IMR-90 (cell line): ENCODE measurements around the gene MEGF11.

Experiments
- CEBPB ChIP-seq: IDR thresholded peaks from 2 replicates; pipeline ENCODE4 v1.6.1; 2012; ENCODE audit warnings: low read depth, low read length, improper control_type of control experiment
- ELK1 ChIP-seq: fragments of 150-350 bp; IDR thresholded peaks from 2 replicates; pipeline ENCODE4 v1.6.1; 2016; ENCODE audit warnings: low read depth, mild to moderate bottlenecking, low read length, moderate library complexity, borderline replicate concordance
- POLR2A ChIP-seq: IDR thresholded peaks from 2 replicates; pipeline ENCODE4 v1.6.1; 2012; ENCODE audit warnings: mild to moderate bottlenecking, low read depth, low read length
- TF ChIP-seq, protein P1 (sequence below): conservative IDR thresholded peaks from 2 replicates; pipeline ENCODE4 v1.5.1; 2012; ENCODE audit warnings: mild to moderate bottlenecking, low read depth, low read length, improper control_type of control experiment

DNA sequence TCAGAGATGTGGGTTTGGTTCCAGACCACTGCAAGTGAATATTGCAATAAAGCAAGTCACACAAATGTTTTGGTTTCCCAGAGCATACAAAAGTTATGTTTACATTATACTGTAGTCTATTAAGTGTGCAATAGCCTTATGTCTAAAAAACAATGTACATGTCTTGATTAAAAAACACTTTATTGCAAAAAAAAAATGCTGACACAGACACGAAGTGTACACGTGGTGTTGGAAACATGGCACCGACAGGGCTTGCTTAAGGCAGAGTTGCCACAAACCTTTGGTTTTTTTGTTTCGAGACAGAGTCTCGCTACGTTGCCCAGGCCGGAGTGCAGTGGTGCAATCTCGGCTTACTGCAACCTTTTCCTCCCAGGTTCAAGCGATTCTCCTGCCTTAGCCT, 334.2 kb downstream of the MEGF11 start:
- TF ChIP-seq POLR2A = no peak
- TF ChIP-seq ELK1 = no peak
- no peak for TF ChIP-seq CEBPB
- TF ChIP-seq, protein P1, sequence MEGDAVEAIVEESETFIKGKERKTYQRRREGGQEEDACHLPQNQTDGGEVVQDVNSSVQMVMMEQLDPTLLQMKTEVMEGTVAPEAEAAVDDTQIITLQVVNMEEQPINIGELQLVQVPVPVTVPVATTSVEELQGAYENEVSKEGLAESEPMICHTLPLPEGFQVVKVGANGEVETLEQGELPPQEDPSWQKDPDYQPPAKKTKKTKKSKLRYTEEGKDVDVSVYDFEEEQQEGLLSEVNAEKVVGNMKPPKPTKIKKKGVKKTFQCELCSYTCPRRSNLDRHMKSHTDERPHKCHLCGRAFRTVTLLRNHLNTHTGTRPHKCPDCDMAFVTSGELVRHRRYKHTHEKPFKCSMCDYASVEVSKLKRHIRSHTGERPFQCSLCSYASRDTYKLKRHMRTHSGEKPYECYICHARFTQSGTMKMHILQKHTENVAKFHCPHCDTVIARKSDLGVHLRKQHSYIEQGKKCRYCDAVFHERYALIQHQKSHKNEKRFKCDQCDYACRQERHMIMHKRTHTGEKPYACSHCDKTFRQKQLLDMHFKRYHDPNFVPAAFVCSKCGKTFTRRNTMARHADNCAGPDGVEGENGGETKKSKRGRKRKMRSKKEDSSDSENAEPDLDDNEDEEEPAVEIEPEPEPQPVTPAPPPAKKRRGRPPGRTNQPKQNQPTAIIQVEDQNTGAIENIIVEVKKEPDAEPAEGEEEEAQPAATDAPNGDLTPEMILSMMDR = no peak
